Karpas-422 (cell line): ENCODE results near the gene SQOR. TPM values are rescaled to one million over a fixed set of nuclear protein-coding genes. Genes with fewer than 3 reads are reported as not detected.

Experiments used
- DNase-seq: peaks from one replicate; pipeline ENCODE4 v3.0.0-alpha.2; 2015
- H2AFZ ChIP-seq: fragments of 200-600 bp; sonication (generic); 2 replicates; pipeline ENCODE4 v1.6.1; 2014; ENCODE audit warnings: antibody characterized with exemption, low read length, mixed read lengths
- H3K27ac ChIP-seq: fragments of 200-600 bp; sonication (generic); 2 replicates; pipeline ENCODE4 v1.5.1; 2014; ENCODE audit warnings: mild to moderate bottlenecking, low read length, moderate library complexity
- H3K27me3 ChIP-seq: fragments of 200-600 bp; sonication (generic); 2 replicates; pipeline ENCODE4 v1.6.1; 2014; ENCODE audit warnings: low read length, mixed read lengths
- H3K36me3 ChIP-seq: fragments of 200-600 bp; sonication (generic); 2 replicates; pipeline ENCODE4 v1.6.1; 2014; ENCODE audit warnings: low read length, mixed read lengths; ENCODE audit not compliant: insufficient read depth
- H3K4me1 ChIP-seq: fragments of 200-600 bp; sonication (generic); 2 replicates; pipeline ENCODE4 v1.6.1; 2014; ENCODE audit warnings: mild to moderate bottlenecking, low read length, mixed read lengths
- H3K4me2 ChIP-seq: fragments of 200-600 bp; sonication (generic); 2 replicates; pipeline ENCODE4 v1.6.1; 2014; ENCODE audit warnings: low read length, low read depth, mild to moderate bottlenecking; ENCODE audit not compliant: poor library complexity, severe bottlenecking
- H3K4me3 ChIP-seq: fragments of 200-600 bp; sonication (generic); 2 replicates; pipeline ENCODE4 v1.5.1; 2014; ENCODE audit warnings: mild to moderate bottlenecking, antibody characterized with exemption, low read length, mixed read lengths
- H3K79me2 ChIP-seq: fragments of 200-600 bp; sonication (generic); 2 replicates; pipeline ENCODE4 v1.6.1; 2014; ENCODE audit warnings: mild to moderate bottlenecking, low read length, mixed read lengths
- H3K9ac ChIP-seq: fragments of 200-600 bp; sonication (generic); 2 replicates; pipeline ENCODE4 v1.6.0; 2014; ENCODE audit warnings: low read length
- H3K9me2 ChIP-seq: fragments of 200-600 bp; sonication (generic), shearing (Covaris generic); replicated peaks from 2 replicates; pipeline ENCODE4 v1.6.0; 2014; ENCODE audit warnings: mild to moderate bottlenecking, low read length, moderate library complexity; ENCODE audit not compliant: insufficient read depth
- H3K9me3 ChIP-seq: fragments of 300-700, 200-600 bp; sonication (generic); 2 replicates; pipeline ENCODE4 v1.6.1; 2014; ENCODE audit warnings: low read length, mixed read lengths
- H4K20me1 ChIP-seq: fragments of 200-600 bp; sonication (generic); 2 replicates; pipeline ENCODE4 v1.6.1; 2014; ENCODE audit warnings: mild to moderate bottlenecking, antibody characterized with exemption, low read length, low read depth; ENCODE audit not compliant: insufficient read depth
- total RNA-seq: library from RNA; depleted of rRNA; stranded (reverse); fragments of >200 nt; shearing (Covaris generic); gene quantifications from 2 replicates; pipeline ENCODE4 v1.2.3, GENCODE V29; 2014; ENCODE audit warnings: low replicate concordance

SQOR gene
- total RNA-seq, 1 experiment from 2014 or later = 2.1 TPM

GRCh38 chr15:45701108-45701507, 66.3 kb downstream of the SQOR start:
- H3K4me3 ChIP-seq = no peak overlapping the region
- H3K4me1 ChIP-seq = peaks cover 17% of the 10 kb centered on the region
- peak overlapping the region; percentile 39 for H3K4me2 ChIP-seq
- no peak overlapping the region for H3K27ac ChIP-seq
- H3K36me3 ChIP-seq = no peaks in the 10 kb centered on the region
- H3K9me2 ChIP-seq = no peaks in the 10 kb centered on the region
- no peak overlapping the region for H3K9ac ChIP-seq
- peak; percentile 40 for DNase-seq
- H3K27me3 ChIP-seq = no peaks in the 10 kb centered on the region
- H3K79me2 ChIP-seq = no peaks in the 10 kb centered on the region
- no peaks in the 10 kb centered on the region for H3K9me3 ChIP-seq
- no peaks in the 10 kb centered on the region for H4K20me1 ChIP-seq
- peak overlapping the region; percentile 68; the same call in 1 of the 2 replicates for H2AFZ ChIP-seq

DNA sequence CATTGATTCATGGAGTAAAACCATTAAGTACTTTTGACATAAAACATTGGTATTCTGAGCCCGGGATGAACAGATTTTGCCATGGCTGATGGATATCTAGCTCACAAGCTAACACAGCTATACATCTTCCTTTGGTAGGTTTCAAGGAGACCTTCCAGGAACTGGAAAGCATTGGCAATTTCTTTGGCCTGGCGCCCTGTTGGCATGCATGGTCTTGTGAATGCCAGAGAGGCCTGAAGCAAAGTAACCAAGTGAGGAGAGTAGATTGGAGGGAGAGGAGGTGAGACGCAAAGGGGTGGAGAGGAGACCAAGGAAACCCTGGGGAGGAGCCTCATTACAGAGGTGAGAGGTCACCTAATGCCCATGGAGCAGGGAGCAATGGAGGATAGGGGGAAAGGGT, 67.2 kb downstream of the SQOR start:
- Histone ChIP-seq H3K4me3 (no peak overlapping the region), H3K9me2 (no peaks in the 10 kb centered on the region), H3K9ac (no peak overlapping the region), H3K27me3 (no peaks in the 10 kb centered on the region), H3K36me3 (no peaks in the 10 kb centered on the region), H4K20me1 (no peaks in the 10 kb centered on the region), H3K79me2 (no peaks in the 10 kb centered on the region), H3K9me3 (no peaks in the 10 kb centered on the region), H2AFZ (no peak overlapping the region), H3K27ac (no peak overlapping the region), H3K4me2 (no peak overlapping the region), H3K4me1 (peaks cover 17% of the 10 kb centered on the region)
- peak; percentile 29 for DNase-seq

- Histone ChIP-seq H3K79me2 (no peaks in the 10 kb centered on the region), H3K4me3 (no peak overlapping the region), H3K4me1 (peaks cover 17% of the 10 kb centered on the region), H3K9me3 (no peaks in the 10 kb centered on the region), H3K27ac (no peak overlapping the region), H3K36me3 (no peaks in the 10 kb centered on the region), H3K27me3 (no peaks in the 10 kb centered on the region), H4K20me1 (no peaks in the 10 kb centered on the region), H3K9me2 (no peaks in the 10 kb centered on the region), H2AFZ (no peak overlapping the region), H3K4me2 (no peak overlapping the region), H3K9ac (no peak overlapping the region)
- DNase-seq = peak; percentile 29
Measured at GRCh38 chr15:45703670-45704328, 69.0 kb downstream of the SQOR start.

DNA sequence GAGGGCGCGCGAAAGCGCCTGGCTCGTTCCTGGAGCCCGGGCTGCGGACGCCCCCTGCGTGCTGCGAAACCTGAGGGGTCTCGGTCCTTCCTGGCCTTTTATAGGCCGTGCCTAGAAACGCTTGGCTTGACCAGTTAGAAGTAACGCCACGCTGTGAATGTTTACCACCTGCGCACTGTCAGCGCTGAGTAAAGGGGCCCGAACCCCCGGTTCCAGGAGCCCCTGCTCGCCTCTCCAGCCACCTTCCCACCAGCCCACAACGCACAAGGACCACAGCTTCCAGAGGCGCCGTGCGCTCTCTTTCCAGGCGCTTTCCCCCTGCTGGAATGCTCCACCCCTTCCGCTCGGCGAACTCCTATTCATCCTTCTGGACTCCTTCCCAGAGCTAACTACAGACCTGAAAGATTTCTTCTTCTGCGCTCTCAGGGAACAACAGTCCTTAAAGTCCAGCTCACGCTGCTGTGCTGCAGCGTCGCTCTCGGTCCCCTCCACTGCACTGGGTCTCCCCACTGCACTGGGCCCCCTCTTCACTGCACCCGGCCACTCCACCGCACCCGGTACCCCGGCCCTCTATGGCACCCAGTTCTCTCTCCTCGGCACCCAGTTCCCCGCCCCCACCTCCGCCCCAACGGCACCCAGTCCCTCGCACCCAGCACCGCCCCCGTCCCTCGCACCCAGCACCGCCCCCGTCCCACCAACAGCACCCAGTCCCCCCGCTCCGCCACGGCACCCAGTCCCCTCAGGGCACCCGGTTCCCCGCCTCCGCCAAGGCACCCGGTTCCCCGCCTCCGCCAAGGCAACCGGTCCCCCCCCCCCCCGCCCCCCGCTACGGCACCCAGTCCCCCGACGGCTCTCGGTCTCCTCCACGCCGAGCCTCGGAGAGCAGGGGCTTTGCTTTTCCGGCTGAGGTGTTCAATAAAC, 69.8 kb downstream of the SQOR start:
- Histone ChIP-seq H3K36me3 (no peaks in the 10 kb centered on the region), H3K27me3 (no peaks in the 10 kb centered on the region), H3K4me1 (peaks cover 17% of the 10 kb centered on the region), H3K9me3 (no peaks in the 10 kb centered on the region), H2AFZ (peak overlapping the region; percentile 93), H3K79me2 (no peaks in the 10 kb centered on the region), H3K9me2 (no peaks in the 10 kb centered on the region), H3K9ac (peak overlapping the region; percentile 57), H3K4me2 (peak overlapping the region; percentile 84), H3K4me3 (peak overlapping the region; percentile 61), H4K20me1 (no peaks in the 10 kb centered on the region), H3K27ac (no peak overlapping the region)
- peak; percentile 42 for DNase-seq

DNA sequence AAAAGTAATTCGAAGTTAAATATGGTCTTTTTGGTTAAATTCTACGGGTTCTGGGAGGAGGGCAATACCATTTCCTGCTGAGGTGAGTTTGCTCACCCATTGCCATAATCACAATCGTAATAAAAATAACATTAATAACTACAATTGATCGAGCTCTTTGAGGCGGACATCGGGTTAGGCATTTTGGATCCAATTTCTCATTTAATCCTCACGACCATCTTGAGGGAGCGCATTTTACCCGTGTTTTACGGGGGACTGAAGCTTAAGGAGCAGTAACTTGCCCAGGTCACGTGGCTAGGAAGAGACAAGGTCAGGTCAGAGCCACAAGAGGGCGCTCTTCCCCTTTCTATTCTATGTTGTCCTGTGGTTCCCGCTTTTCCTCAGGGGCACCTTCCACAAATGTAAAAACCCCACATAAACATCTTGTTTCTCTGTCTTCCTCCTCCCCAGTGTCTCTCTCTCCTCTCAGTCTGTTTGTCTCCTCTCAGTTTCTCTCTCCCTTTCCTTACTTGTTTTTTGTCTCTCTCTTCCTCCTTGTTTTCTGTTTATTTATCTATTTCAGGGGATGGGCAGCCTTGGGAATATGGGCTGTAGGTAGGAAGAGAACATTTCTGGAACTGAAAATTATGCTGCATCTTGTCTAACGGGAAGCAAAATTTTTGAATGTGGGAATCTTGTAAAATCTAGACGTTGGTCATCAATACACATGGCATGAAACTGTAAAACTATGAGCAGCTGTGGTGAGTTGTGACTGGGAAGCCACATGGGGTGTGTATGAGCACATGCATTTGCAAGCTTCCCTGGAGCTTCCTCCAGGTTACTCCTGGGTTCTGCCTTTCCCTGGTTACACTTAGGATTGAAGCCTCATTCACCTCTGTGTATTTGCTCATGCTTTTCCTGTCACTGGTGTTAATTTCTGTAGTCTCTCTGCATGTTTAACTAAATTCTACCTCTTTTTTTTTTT, 71.0 kb downstream of the SQOR start:
- DNase-seq = peak; percentile 88
- Histone ChIP-seq H3K27ac (no peak overlapping the region), H4K20me1 (no peaks in the 10 kb centered on the region), H3K36me3 (no peaks in the 10 kb centered on the region), H3K9me2 (no peaks in the 10 kb centered on the region), H3K4me1 (peaks cover 12% of the 10 kb centered on the region), H3K4me3 (peak overlapping the region; percentile 61), H2AFZ (peak overlapping the region; percentile 93), H3K9ac (peak overlapping the region; percentile 57), H3K9me3 (no peaks in the 10 kb centered on the region), H3K4me2 (peak overlapping the region; percentile 84), H3K27me3 (no peaks in the 10 kb centered on the region), H3K79me2 (no peaks in the 10 kb centered on the region)

DNA sequence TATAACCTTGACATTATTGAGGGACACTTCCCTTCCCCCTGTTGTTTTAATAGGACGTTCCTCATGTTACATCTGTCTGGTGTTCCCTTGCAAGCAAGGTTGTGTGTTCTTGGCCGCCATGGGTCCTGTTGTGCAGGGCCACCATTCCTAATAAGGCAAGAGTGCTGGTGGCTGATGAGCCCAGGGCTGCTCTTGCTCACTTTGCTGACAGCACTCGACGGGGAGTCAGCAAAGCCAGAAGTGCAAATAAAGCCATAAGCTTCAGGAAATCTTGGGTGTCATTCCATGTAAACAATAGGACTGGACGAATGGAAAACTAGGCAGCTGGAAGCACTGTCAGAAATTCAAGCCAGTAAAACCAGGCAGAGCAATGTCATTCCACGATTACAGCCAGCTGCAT, 75.8 kb downstream of the SQOR start:
- no peak overlapping the region for H3K9ac ChIP-seq
- H3K36me3 ChIP-seq = no peaks in the 10 kb centered on the region
- no peak overlapping the region for H3K4me2 ChIP-seq
- DNase-seq = no peak
- H4K20me1 ChIP-seq = no peaks in the 10 kb centered on the region
- no peaks in the 10 kb centered on the region for H3K79me2 ChIP-seq
- H3K9me2 ChIP-seq = no peaks in the 10 kb centered on the region
- H3K4me3 ChIP-seq = no peak overlapping the region
- H3K27me3 ChIP-seq = no peaks in the 10 kb centered on the region
- no peak overlapping the region for H3K27ac ChIP-seq
- peaks cover 10% of the 10 kb centered on the region for H3K4me1 ChIP-seq
- no peaks in the 10 kb centered on the region for H3K9me3 ChIP-seq
- no peak overlapping the region for H2AFZ ChIP-seq

DNA sequence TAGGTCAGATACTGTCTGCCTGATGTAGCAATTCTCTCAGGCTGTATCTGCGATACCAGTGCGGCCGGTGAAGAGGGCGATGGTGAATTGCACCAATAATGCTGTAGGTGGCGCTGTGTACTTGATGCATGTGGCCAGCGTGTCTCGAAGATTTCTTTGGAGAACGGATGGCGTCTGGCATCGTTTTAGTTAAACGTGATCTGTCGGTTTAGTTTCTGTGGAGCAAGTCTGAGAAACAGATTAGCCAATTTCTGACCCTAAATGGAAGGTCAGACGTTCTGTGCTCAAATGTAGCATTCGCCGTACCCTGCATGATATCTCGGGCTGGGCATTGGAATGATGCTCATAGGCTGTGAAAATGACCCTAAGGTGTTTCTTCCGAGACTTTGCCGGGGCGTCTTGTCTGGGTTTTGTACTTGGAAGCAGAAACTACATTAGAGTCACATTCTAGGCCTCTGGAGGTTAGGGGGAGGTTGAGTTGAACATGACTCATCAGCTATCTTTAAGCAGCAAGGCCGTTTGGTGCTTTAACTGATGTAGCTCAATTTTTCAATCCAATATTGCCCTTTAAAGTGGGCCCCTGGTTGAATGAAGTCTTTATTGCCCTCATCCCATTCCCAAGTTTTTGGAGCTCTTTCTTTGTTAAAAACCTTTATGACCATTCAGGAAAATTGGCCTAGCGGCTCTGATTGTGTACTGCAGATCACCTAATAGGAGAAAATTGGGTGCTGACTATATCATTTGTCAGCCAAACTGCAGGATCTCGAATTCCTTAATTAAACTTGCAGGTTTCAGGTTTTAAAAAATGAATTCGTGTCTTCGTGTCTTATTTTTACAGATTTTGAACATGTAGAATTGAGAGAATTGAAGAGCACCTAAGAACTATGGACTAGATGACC, 80.0 kb downstream of the SQOR start:
- Histone ChIP-seq H3K9me3 (no peaks in the 10 kb centered on the region), H3K27me3 (no peaks in the 10 kb centered on the region), H3K4me2 (no peak overlapping the region), H3K9me2 (no peaks in the 10 kb centered on the region), H3K36me3 (no peaks in the 10 kb centered on the region), H4K20me1 (no peaks in the 10 kb centered on the region), H3K9ac (no peak overlapping the region), H3K4me3 (no peak overlapping the region), H3K27ac (no peak overlapping the region), H2AFZ (no peak overlapping the region), H3K4me1 (peaks cover 14% of the 10 kb centered on the region), H3K79me2 (no peaks in the 10 kb centered on the region)
- DNase-seq = peak; percentile 85
